DMS 273 (cell line): Measurements from ENCODE around the gene NRG4.
A peak's percentile ranks its signal among the peaks of the same experiment; 100 is the strongest.
"Not testable (repeated sequence)": the region's sequence is repeated elsewhere in the genome, so short reads cannot be mapped to it uniquely, and the experiment has no call there.

Source experiments
- DNase-seq: peaks from one replicate; lab custom pipeline; 2025; ENCODE audit not compliant: unreplicated experiment; lab: John Stamatoyannopoulos, UW

Gene NRG4

DNA sequence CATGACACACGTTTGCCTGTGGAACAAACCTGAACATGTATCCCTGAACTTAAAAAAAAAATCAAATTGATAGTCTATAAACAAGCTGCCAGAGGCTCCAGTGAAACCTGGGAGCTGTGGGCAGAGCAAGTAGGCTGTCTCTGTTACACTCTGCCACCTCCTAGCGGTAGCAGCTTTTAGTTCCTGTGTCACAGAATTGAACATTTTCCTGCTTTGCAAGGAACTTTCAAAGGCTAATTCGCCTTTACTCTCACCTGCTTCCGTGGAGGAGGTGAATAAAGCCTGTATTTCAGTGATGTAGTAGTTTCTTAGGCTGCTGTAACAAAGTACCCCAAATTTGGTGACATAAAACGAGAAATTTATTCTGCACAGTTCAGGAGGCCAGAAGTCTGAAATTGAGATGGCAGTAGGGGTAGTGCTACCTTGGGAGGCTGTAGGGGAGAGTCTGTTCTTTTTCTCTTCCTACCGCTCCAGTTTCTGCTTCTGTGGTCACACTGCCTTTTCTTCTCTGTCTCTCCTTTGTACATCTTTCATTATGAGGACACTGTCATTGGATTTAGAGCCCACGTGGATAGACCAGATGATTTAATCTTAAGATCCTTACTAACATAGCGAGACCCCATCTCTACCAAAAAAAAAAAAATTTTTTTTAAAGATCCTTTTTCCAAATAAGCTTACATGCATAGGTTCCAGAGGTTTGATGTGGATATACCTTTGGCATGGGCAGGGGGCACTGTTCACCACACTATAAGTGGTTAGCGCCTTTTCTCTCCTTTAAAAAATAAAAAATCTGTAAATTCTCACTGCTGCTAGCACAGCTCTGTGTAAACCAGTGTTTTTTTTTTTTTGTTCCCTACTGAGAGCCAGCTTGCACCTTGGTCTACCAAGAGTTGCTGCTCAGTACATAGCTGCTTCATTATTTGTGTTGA is 83.3 kb downstream of the NRG4 start:
- peak; percentile 6 for DNase-seq

DNA sequence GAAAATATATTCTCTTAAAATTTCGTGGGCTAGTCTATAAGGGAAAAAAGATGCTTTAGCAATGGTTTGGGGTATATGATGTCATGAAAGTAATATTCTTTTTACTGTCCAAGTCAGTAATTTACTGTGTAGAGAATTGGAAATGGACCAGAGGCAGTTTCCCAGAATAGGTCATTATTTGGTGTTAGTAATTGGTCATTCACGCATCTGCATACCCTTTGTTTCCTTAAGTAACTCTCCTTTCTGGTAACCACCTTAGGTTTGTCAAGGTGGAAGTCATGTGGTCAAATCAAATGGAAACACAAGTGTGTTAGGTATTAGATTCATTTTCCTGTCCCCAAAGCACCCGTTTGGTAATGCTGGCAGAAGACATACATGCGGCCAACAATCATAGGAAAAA is 84.6 kb downstream of the NRG4 start:
- DNase-seq = no peak

DNA sequence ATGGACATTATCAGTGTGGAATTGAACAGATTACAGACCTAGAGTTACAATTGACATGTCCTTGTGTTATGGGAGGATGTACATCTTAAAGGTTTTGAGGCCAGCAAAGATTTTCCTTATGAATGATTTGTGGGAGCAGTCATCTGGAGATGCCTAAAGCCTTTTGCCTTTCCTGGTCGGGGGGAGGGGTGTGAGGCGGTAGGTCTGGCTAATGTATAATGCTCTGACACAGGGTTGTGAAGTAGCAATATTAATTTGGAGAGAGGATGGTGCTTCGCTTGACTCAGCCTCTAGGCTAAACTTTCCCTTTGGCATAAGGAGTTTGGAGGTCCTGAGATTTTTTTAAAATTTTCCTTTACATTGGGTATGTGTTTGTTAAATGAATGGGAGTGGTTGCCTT is 85.3 kb downstream of the NRG4 start:
- no peak for DNase-seq

DNA sequence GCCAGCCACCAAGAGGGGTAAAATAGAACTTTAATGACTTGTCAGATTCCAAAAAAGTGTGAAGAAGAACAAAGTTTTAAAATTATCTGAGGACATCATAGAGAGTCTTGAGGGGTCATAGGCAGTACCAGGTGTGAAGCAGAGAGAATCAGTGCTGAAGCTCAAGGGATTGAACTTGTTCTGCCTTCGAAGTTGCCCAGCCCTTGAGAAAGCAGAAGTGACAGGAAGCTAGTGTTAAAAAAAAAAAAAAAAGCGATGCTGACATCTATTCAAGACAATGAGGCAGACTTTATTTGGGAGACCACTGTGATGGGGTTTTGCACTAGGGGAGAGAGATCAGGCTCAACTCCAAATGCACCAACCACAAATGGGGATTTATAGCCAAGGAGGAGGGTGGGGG is 86.8 kb downstream of the NRG4 start:
- no peak for DNase-seq

DNA sequence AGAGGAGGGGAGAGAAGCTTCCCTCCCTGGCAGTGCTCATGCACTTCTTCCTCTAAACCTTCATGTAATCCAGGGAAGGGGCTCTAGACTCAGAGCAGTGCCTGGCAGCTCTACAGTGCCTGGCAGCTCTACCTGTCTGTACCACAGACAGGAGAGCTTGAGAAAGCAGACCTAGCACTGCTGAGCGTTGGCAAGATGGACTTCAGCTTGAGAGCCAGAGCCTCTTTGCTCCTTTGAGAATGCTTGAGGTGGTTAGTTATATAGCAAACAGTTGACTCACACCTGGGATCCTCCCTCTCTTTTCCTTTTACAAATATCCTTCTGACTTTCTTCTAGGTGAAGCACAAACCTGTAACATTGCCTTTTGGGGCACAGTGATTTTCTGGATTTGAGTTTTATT is 87.6 kb downstream of the NRG4 start:
- no peak for DNase-seq

DNA sequence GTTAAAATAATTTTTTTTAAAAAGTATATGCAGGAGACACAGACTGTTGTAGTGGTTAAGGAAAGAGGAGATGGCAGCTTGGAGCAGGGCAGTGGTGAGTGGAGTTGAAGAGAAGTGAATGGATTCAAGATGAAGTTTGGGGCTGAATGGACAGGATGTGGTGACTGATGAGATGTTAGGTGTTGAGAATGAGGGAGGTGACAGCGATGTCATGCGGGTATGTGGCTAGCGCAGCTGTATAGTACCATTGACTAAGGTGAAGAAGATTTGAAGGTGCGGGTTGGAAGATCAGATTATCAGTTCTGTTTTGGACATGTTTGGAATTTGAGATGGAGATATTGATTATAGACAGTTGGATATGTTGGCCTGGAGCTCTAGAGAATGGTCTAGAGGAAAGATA is 88.5 kb downstream of the NRG4 start:
- no peak for DNase-seq

DNA sequence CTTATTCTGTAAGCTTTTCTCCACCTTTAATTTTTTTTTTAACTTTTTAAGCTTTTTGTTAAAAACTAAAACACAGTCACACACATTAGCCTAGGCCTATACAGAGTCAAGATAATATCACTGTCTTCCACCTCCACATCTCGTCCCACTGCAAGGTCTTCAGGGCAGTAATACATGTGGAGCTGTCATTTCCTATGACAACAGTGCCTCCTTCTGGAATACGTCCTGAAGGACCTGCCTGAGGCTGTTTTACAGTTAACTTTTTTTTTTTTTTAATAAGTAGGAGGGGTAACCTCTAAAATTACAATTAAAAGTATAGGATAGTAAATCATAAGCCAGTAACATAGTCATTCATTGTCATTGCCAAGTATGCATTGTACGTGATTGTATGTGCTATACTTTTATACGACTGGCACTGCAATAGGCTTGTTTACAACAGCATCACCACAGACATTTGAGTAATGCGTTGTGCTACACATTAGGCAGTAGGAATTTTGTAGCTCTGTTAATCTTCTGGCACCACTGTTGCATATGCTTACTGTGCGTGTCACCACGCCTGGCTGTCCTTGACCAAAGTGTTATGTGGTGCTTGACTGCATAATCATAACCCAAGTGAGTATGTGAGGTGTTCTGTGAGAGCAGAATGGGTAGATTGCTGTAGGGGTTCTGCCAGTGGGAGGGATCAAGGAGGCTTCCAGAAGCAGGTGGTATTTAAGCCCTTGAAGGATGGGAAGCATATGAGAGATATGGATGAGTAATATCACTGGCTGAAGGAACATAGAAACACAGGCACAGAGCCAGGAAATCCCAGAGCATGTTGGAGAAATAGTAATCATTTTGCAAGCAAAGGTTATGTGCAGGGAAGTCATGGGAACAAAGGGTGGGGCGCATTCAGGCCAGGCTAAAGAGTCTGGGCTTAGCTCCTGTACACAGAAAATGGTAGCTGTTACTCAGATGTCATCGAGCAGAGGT is 90.2 kb downstream of the NRG4 start:
- peak; percentile 69 for DNase-seq

DNA sequence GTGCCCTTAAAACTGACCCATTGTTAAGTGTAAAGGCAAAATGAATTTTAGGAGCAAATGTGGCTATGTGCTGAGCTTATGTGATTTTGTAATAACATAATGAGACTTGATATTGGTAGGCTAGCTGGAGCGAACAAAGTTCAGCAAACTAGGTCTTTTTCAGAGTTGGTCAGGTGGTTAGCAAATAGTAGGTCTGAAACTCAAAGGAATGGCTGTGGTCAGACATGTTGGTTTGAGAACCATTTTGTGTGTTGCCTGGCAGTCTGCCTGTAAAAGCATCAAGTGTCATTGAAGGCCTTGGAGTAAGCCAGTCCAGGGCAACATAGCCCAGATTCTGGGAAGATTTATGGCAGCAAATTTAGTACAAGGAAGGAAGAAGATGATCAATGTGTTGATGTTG is 92.1 kb downstream of the NRG4 start:
- DNase-seq = no peak

DNA sequence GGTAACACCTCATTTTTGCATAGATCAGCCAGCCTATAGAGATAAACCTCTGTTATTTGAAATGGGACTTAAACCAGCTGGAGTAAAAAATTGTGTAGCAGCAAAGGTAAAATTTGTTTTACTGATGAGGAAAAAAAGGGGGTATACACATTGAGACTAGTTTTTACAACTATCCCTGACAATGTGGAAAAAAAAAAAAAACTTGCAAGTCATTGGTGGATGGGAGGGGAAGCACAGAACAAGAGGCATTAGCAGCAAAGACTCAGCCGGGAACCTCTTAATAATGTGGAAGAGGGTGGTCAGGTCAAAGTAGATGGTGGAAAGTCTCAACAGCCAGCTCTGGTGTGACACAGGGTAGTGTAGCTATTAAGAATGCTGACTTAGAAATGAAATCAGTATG is 94.1 kb downstream of the NRG4 start:
- no peak for DNase-seq

DNA sequence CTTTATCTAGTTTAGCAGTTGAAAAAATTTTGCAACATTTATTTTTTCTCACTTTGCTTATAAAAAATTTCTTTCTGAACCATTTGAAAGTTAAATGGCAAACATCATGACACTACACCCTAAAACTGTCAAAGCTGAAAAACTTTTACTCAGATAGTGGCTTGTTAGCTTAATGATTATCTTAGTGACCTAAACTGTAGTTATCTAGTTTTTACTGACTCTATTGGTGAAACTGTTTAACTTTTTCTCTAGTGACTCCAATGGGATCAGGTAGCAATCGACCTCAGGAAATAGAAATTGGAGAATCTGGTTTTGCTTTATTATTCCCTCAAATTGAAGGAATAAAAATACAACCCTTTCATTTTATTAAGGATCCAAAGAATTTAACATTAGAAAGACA is 95.2 kb downstream of the NRG4 start:
- DNase-seq = no peak

DNA sequence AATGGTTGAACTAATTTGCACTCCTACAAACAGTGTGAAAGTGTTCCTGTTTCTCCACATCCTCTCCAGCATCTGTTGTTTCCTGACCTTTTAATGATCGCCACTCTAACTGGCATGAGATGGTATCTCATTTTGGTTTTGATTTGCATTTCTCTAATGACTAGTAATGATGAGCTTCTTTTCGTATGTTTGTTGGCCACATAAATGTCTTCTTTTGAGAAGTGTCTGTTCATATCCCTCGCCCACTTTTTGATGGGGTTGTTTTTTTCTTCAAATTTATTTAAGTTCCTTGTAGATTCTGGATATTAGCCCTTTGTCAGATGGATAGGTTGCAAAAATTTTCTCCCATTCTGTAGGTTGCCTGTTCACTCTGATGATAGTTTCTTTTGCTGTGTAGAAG is 101.9 kb downstream of the NRG4 start:
- not testable (repeated sequence) for DNase-seq

DNA sequence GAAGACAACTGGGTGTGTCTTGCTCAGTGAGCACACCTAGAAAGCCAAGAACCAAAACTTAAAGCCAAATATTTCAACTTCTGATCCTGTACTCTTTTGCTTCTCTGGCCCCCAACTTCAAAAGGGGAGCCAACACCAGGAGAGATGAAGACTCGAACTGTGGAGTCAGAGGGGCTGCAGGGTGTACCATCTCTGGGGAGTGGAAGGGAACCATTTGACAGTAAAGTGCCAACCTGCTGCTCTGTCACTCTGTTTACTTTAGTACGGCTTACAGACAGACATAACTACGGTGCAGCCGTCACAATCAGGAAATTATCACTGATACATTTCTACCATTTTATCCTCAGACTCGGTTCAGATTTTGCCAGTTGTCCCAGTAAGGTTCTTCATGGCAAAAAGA is 107.0 kb downstream of the NRG4 start:
- no peak for DNase-seq

DNA sequence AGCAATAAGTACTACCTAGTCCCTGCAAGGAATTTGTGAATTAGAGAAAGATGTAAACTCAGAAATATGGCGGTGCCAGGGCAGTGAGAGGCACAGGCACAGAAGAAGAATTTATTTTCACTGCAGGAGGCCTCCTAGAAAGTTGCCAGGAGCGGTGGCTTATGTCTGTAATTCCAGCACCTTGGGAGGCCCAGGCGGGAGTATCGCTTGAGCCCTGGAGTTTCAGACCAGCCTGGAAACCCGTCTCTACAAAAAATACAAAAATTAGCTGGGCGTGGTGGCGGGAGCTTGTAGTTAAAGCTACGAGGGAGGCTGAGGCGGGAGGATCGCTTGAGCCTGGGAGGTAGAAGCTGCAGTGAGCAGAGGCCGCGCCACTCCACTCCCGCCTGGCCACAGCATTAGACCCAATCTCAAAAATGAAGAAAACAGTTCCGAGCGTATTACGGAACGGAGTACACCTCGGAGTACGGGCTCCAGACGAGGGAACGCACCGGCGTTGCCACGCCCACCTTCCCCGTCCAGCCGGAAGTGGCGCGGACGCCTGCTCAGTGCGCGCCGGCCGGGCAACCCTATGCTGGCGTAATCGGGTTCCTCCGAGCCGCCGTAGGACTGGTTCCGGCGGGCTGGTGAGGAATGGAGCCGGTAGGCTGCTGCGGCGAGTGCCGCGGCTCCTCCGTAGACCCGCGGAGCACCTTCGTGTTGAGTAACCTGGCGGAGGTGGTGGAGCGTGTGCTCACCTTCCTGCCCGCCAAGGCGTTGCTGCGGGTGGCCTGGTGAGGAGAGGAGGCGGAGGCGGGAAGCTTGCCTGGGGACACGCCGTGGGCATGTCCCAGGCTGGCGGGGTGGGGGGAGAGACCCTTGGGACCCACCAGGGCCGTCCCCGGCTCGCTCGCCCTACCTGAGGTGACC is 108.6 kb downstream of the NRG4 start, which contains the start of gene FBXO22:
Gene FBXO22, plus strand, starts transcription at position 548 of the 909 bp plus-strand sequence. Its CDS starts 86 bp downstream, at position 634.
- DNase-seq = peak; percentile 96

DNA sequence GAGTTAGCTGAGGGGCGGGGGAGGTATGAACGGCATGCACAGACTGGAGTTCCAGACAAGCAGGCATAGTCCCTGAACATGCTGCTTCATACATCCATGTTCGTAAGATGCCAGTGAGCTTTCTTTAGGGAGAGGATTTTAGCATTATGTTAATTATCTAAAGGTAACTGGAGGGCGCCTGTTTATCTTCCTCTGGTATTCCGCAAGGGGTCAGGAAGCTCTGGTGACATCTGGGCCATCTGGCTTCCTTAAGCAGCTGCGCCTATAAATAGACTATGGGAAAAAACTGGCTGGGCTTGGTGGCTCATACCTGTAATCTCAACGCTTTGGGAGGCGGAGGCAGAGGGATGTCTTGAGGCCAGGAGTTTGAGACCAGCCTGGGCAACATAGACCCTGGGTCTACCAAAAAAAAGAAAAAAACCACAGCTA is 110.1 kb downstream of the NRG4 start:
- DNase-seq = peak; percentile 91

DNA sequence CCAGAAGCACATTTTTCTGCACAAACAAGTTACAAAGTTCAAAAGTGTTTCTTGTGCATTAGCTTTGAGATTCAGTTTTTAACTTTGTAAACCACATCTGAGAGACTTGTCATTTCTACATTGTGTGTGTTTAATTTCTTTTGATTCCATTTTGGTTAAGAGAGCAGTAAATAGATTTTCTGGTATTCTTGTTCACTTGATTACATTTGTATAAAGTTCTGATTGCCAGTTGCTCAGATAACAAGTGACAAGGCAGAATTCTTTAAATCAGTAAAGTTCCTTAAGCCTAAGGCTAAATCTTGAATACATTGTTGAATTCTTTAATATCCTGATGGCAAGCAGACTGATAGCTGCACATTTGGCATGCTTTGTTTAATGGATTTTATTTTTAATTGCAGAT is 111.6 kb downstream of the NRG4 start:
- DNase-seq = no peak

DNA sequence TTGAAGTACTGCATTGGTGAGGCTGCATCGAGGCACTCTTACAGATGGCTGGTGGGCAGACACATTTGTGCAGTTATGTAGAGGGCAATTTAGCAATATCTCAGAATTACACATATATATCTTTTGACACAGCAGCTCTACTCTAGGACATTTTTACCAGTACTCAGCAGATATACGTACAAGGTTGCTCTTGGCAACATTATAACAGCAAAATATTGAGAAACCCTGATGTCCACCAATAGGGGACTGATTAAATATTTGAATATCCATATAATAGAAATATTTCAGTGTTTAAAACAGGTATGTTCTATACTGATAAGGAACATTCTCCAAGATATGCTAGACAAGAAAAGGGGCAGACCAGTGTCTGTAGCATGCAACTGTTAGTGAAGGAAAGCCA is 116.5 kb downstream of the NRG4 start:
- no peak for DNase-seq

DNA sequence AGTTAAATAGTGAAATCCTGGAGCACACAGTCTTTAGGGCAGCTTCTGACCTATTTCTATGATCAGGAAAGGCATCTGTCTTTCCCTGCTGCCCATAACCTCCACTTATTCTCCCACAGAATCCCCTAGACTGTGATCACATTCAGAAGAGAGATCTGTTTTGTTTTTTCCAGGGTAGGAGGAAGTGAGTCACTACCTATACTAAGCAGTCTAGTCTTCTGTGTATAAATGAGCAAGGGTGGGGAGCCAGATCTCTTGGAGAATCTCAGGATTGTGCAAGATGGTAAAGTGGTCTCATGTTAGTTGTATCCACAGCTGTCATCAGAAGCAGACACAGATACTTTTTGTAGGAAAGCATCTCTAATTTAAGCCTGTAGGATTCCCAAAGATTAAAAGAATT is 120.3 kb downstream of the NRG4 start:
- DNase-seq = no peak
